Upper lobe of right lung (tissue), 1 donor: ENCODE measurements around the gene PACS2. TPM values are rescaled to one million over a fixed set of nuclear protein-coding genes. Genes with fewer than 3 reads are reported as not detected.
A peak's percentile ranks its signal among the peaks of the same experiment; 100 is the strongest.
"Not testable (repeated sequence)": the region's sequence is repeated elsewhere in the genome, so short reads cannot be mapped to it uniquely, and the experiment has no call there.

Experiments used
- ATAC-seq: fragments of 200-7000 bp; cut with Tn5 transposase; one replicate; pipeline ENCODE4 v1.9.1; 2020; ENCODE audit warnings: mild to moderate bottlenecking, moderate library complexity
- DNase-seq: peaks from one replicate; pipeline ENCODE4 v3.0.0-alpha.2; 2020
- H3K27ac ChIP-seq: fragments of 200-600 bp; one replicate; pipeline ENCODE4 v1.8.0; 2022
- H3K27me3 ChIP-seq: fragments of 200-600 bp; one replicate; pipeline ENCODE4 v1.8.0; 2022; ENCODE audit warnings: mild to moderate bottlenecking
- H3K36me3 ChIP-seq: fragments of 200-600 bp; one replicate; pipeline ENCODE4 v1.8.0; 2022
- H3K4me1 ChIP-seq: fragments of 200-600 bp; one replicate; pipeline ENCODE4 v1.8.0; 2022
- H3K4me3 ChIP-seq: fragments of 200-600 bp; one replicate; pipeline ENCODE4 v1.8.0; 2022; ENCODE audit warnings: mild to moderate bottlenecking
- H3K9me3 ChIP-seq: fragments of 200-600 bp; one replicate; pipeline ENCODE4 v1.8.0; 2022
- intact Hi-C: fragments of 100-400 bp; cut with DNase I; formaldehyde crosslinking; loops from one replicate; pipeline ENCODE4 v1.11.0; 2022
- total RNA-seq: library from RNA; stranded (reverse); fragmentation: NEBNext Ultra II Directional; extraction: Animal tissue kit (Norgen Biotek cat#: 25700); gene quantifications from one replicate; pipeline ENCODE4 v1.2.1, GENCODE V29; 2021
- TF ChIP-seq, protein P1 (sequence below): fragments of 200-600 bp; IDR thresholded peaks from one replicate; pipeline ENCODE4 v1.8.0; 2022; ENCODE audit warnings: antibody characterized with exemption
- donor health status: DM: no; HTN: yes; CAD: no; lungs with severe emphysema.

PACS2 gene
- total RNA-seq, 1 donor from 2014 or later, result 86.6 TPM

DNA sequence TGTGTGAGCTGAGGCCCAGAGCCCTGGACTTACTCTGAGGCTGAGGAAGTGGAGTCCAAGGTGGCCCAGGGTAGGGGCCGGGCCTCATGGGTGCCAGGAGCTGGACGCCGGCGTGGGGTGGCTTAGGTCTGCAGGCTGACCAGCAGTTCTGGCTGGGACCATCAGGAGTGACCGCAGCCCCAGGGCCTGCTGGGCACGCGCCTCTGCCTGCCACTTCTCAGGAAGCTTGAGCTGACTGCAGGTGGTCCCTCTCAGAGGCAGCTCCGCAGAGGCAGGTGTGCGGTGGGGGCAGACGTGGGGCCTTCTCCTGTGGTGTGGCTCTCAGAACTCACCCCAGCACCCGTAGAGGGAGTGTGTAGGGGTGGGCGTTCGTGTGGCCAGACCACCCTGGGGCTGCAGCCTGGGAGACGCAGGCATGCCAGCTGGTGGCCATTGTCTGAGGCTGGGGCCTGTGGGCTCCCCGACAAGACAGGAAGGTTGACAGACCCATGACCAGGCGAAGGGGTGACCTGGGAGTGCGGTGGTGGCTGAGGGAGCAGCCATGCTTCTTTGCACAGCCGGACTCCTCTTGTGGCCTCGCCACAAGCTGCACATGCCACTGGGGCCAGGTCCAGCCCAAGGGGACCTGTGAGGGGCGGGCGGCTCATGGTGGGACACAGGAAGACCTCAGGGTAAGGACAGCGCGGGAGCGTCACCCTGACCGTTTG, 43.7 kb downstream of the PACS2 start:
- TF ChIP-seq, protein P1, sequence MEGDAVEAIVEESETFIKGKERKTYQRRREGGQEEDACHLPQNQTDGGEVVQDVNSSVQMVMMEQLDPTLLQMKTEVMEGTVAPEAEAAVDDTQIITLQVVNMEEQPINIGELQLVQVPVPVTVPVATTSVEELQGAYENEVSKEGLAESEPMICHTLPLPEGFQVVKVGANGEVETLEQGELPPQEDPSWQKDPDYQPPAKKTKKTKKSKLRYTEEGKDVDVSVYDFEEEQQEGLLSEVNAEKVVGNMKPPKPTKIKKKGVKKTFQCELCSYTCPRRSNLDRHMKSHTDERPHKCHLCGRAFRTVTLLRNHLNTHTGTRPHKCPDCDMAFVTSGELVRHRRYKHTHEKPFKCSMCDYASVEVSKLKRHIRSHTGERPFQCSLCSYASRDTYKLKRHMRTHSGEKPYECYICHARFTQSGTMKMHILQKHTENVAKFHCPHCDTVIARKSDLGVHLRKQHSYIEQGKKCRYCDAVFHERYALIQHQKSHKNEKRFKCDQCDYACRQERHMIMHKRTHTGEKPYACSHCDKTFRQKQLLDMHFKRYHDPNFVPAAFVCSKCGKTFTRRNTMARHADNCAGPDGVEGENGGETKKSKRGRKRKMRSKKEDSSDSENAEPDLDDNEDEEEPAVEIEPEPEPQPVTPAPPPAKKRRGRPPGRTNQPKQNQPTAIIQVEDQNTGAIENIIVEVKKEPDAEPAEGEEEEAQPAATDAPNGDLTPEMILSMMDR, result no peak
- Histone ChIP-seq H3K4me3 (no peak overlapping the region), H3K27ac (no peak overlapping the region), H3K27me3 (no peaks in the 10 kb centered on the region), H3K36me3 (peaks cover 9% of the 10 kb centered on the region), H3K4me1 (no peaks in the 10 kb centered on the region), H3K9me3 (no peaks in the 10 kb centered on the region)
- intact Hi-C loops, result loop anchor here (5.0 to 10.0 kb wide), 2 partner anchors 156 to 263 kb away; no protein-coding TSS in a partner anchor
- DNase-seq (no peak), ATAC-seq (peak; percentile 23)

DNA sequence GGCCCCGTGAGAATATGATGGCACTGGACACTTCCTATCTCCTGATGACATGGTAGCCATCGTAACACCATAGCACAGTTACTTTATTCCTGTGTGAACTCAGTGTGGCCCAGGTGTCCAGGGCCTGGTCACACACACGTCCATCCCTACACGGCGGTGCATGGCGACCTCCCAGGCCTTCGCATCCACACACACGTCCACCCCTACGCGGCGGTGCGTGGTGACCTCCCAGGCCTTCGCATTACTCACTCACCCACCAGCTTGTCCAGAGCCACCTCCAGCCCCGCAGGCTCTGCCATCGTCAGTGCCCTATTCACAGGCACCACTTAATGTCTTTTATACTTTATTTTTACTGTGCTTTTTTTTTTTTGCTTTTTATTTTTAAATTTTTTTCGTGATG, 44.4 kb downstream of the PACS2 start:
- no peaks in the 10 kb centered on the region for H3K4me1 ChIP-seq
- DNase-seq, result no peak
- no peak overlapping the region for H3K4me3 ChIP-seq
- ATAC-seq, result peak; percentile 5
- intact Hi-C loops, result loop anchor here (5.0 to 10.0 kb wide), 2 partner anchors 157 to 264 kb away; no protein-coding TSS in a partner anchor
- no peaks in the 10 kb centered on the region for H3K9me3 ChIP-seq
- no peaks in the 10 kb centered on the region for H3K27me3 ChIP-seq
- no peak overlapping the region for H3K27ac ChIP-seq
- H3K36me3 ChIP-seq, result peaks cover 9% of the 10 kb centered on the region
- TF ChIP-seq, protein P1, result no peak

DNA sequence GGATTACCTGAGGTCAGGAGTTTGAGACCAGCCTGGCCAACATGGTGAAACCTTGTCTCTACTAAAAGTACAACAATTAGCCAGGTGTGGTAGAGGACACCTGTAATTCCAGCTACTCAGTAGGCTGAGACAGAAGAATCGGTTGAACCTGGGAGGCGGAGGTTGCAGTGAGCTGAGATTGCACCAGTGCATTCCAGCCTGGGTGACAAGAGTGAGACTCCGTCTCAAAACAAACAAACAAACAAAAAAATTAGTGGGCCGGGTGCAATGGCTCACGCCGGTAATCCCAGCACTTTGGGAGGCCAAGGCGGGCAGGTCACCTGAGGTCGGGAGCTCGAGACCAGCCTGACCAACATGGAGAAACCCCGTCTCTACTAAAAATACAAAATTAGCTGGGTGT, 46.9 kb downstream of the PACS2 start:
- ATAC-seq, H3K4me3 ChIP-seq, intact Hi-C loops, H3K27me3 ChIP-seq, H3K9me3 ChIP-seq, H3K4me1 ChIP-seq, H3K36me3 ChIP-seq, H3K27ac ChIP-seq, DNase-seq: not testable (repeated sequence)

DNA sequence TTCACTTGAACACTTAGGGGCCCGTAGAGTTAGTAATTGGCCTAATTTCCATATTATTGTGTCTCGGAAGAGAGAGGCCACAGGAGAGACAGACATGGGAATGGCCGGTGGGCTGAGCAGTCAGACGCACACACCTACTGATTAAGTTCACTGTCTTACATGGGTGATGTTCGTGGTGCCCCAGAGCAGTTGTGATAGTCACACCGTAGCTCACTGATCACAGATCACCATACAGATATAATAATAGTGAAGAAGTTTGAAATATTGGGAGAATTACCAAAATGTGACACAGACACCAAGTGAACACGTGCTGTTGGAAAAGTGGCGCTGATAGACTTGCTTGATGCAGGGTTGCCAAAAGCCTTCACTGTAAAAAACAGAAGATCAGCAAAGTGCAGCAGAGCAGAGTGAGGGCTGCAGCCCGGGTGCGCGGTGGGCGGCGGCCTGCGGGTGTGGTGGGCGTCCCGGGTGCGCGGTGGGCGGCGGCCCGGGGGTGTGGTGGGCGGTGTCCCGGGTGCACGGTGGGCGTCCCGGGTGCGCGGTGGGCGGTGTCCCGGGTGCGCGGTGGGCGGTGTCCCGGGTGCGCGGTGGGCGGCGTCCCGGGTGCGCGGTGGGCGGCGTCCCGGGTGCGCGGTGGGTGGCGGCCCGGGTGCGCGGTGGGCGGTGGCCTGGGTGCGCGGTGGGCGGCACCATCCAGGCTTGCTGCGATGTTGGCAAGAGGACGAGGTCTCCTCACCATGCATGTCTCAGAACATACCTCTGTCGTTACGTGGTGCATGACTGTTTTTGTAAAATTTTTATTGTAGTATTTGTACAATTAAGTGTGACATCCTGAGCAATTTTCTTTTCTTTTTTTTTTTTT, 49.5 kb downstream of the PACS2 start:
- ATAC-seq, result peak; percentile 43
- H3K27ac ChIP-seq, result no peak overlapping the region
- TF ChIP-seq, protein P1, result no peak
- intact Hi-C loops, result no loop called here
- H3K27me3 ChIP-seq, result no peaks in the 10 kb centered on the region
- DNase-seq, result no peak
- peaks cover 11% of the 10 kb centered on the region for H3K36me3 ChIP-seq
- H3K4me1 ChIP-seq, result no peaks in the 10 kb centered on the region
- H3K4me3 ChIP-seq, result no peak overlapping the region
- H3K9me3 ChIP-seq, result no peaks in the 10 kb centered on the region

DNA sequence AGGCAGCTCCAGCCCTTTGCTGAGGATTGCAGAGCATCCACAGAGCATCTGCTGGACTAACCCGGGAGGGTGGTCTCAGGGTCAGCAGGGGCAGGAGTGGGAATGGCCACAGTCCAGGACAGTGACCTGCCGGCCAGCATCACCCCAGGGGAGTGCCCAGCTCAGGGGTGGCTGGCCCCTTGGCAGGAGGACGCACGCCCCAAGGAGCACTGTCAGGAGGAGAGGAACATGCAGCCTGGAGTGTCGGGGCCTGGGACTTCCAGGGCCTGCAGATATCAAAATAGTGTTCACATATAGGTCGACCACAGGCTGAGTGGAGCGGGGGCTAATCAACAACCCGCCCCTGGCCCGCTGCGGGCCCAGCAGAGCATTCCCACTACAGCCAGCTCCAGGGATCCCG, 50.6 kb downstream of the PACS2 start:
- Histone ChIP-seq H3K27me3 (no peaks in the 10 kb centered on the region), H3K9me3 (no peaks in the 10 kb centered on the region), H3K27ac (no peak overlapping the region), H3K4me1 (no peaks in the 10 kb centered on the region), H3K36me3 (peaks cover 11% of the 10 kb centered on the region), H3K4me3 (no peak overlapping the region)
- intact Hi-C loops, result no loop called here
- TF ChIP-seq, protein P1, result no peak
- ATAC-seq (no peak), DNase-seq (no peak)

DNA sequence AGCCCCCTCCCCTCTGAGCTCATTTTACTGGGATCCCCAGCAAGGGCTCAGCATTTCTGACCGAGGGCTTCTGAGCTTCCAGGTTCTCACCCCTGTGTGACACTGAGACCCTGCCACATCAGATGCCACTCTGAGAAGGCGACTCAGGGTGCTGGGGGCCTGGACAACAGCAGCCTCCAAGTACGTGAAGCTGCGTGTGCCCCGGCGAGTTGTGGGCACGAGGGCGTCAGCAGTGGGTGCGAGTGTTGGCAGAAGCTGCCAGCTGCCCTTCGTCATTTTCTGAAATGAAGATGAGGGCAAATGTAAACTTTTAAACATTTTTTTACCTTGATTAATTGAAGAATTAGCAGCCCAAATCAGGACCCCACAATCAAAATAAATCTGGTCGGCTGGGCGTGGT, 51.1 kb downstream of the PACS2 start:
- peaks cover 11% of the 10 kb centered on the region for H3K36me3 ChIP-seq
- H3K27me3 ChIP-seq, result no peaks in the 10 kb centered on the region

More for the DNA sequence above, 51.1 kb downstream of the PACS2 start:
- no peak for ATAC-seq
- Histone ChIP-seq H3K27ac (no peak overlapping the region), H3K4me3 (no peak overlapping the region), H3K9me3 (no peaks in the 10 kb centered on the region), H3K4me1 (no peaks in the 10 kb centered on the region)
- intact Hi-C loops, result no loop called here
- TF ChIP-seq, protein P1, result no peak
- DNase-seq, result no peak
